ENCODE data around the gene SMARCA1. TPM values are rescaled to one million over a fixed set of nuclear protein-coding genes. Genes with fewer than 3 reads are reported as not detected.

The SMARCA1 gene
- total RNA-seq, 5 donors from 2014 or later (not counting 1 experiment from before 2014, with no cell fraction given), result 0.62 to 1.4 (median 0.98) TPM

DNA sequence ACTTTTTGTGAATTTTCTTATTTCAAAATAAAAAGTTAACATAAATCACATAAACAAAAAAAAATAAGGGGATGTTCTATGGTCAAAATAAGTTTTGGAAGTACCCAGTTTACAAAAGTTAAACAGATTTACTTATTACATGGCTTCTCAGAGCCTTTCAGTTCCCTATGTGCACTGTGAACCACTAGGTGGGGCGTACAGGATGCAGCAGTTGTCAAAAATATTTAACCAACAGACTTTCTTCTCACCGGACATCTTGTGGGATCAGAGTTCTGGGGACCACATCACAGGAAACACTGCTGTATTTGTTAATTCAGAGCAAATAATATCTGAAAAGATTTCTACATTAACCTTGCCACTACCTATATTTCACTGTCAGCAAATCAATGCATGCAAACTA is 74.1 kb downstream of the SMARCA1 start:
- Histone ChIP-seq H3K9me3 (no peaks in the 10 kb centered on the region), H3K27me3 (replicated peaks in 1 of 2; ENCODE audit: control insufficient read depth in 2 of 2, extremely low read depth in 1 of 2, insufficient read depth in 2 of 2, low read length in 1 of 2) (no peaks in the 10 kb centered on the region), H3K4me3 (ENCODE audit: control insufficient read depth in 1 of 2, extremely low read depth in 1 of 2, low read length in 1 of 2) (no peak overlapping the region), H3K4me1 (ENCODE audit: control insufficient read depth in 1 of 2, extremely low read depth in 1 of 2, insufficient read depth in 2 of 2, low read length in 2 of 2) (no peaks in the 10 kb centered on the region), H3K27ac (ENCODE audit: low read length) (no peak overlapping the region), H3K36me3 (ENCODE audit: control insufficient read depth in 2 of 2, extremely low read depth in 1 of 2, insufficient read depth in 1 of 2, low read length in 1 of 2) (no peaks in the 10 kb centered on the region)
- no peaks in the 10 kb centered on the region for H3K4me1 Mint-ChIP-seq
- ChIA-PET POLR2A (no interaction called here), CTCF (no interaction called here)
- ATAC-seq (replicated peaks in 1 of 4) (no peak), DNase-seq (no peak)
- no CpG with 5 or more reads among the region's 2 CpGs for WGBS (ENCODE audit: insufficient coverage)
- no peak overlapping the region for H3K27ac Mint-ChIP-seq
- no peaks in the 10 kb centered on the region for H3K9me3 Mint-ChIP-seq
- no peaks in the 10 kb centered on the region for H3K36me3 Mint-ChIP-seq
- H3K27me3 Mint-ChIP-seq, result peaks cover 2 to 7% of the 10 kb centered on the region in 2 donors
- H3K4me3 Mint-ChIP-seq, result no peak overlapping the region

DNA sequence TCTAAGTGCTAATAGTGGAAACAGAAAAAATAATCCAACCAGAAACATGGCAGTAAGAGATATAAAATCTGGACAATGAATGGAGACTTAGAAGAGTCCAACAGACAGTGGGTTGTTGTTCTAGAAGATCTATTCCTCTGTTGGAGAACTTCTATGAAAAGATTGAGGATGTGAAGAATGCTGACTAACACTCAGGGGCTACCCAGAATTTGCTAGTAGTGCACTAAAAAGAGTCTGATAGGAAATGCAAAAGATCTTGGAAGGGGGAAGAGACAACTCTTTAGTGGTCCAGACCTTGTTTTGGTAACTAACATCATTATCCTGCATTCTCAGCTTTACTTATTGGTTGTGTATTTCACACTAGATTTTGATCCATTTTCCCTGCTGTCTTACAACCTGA is 77.9 kb downstream of the SMARCA1 start:
- DNase-seq (no peak), ATAC-seq (replicated peaks in 1 of 4) (no peak)
- H3K27me3 Mint-ChIP-seq, result peaks cover 0 to 2% of the 10 kb centered on the region in 2 donors
- Histone ChIP-seq H3K4me1 (ENCODE audit: control insufficient read depth in 1 of 2, extremely low read depth in 1 of 2, insufficient read depth in 2 of 2, low read length in 2 of 2) (no peaks in the 10 kb centered on the region), H3K4me3 (ENCODE audit: control insufficient read depth in 1 of 2, extremely low read depth in 1 of 2, low read length in 1 of 2) (no peak overlapping the region), H3K27ac (ENCODE audit: low read length) (no peak overlapping the region), H3K27me3 (replicated peaks in 1 of 2; ENCODE audit: control insufficient read depth in 2 of 2, extremely low read depth in 1 of 2, insufficient read depth in 2 of 2, low read length in 1 of 2) (no peaks in the 10 kb centered on the region), H3K9me3 (no peaks in the 10 kb centered on the region), H3K36me3 (ENCODE audit: control insufficient read depth in 2 of 2, extremely low read depth in 1 of 2, insufficient read depth in 1 of 2, low read length in 1 of 2) (no peaks in the 10 kb centered on the region)
- H3K36me3 Mint-ChIP-seq, result no peaks in the 10 kb centered on the region
- H3K4me3 Mint-ChIP-seq, result no peak overlapping the region
- H3K27ac Mint-ChIP-seq, result no peak overlapping the region
- POLR2A ChIA-PET, result no interaction called here
- H3K4me1 Mint-ChIP-seq, result no peaks in the 10 kb centered on the region
- CTCF ChIA-PET, result no interaction called here
- no peaks in the 10 kb centered on the region for H3K9me3 Mint-ChIP-seq

DNA sequence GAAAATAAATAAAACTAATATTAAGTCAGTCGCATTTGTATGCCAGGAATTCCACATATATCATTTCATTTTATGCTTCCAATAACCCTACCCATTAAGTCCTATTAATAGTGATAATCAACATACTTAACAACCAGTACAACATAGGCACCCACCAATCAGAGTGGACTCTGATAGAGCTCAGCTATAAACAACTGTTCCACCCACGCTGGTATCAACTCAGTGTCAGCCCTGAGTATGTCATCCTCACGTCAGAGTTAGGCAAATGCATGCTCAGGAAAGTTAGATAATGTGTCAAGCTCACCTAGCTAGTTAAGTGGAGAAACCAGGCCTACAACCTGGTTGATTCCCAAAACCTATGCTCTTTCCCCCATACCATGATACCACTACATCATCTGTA is 89.3 kb downstream of the SMARCA1 start:
- no peaks in the 10 kb centered on the region for H3K4me1 ChIP-seq (ENCODE audit: control insufficient read depth in 1 of 2, extremely low read depth in 1 of 2, insufficient read depth in 2 of 2, low read length in 2 of 2)
- Mint-ChIP-seq H3K4me3 (no peak overlapping the region), H3K36me3 (no peaks in the 10 kb centered on the region), H3K4me1 (no peaks in the 10 kb centered on the region), H3K27ac (no peak overlapping the region), H3K27me3 (peaks cover 3 to 7% of the 10 kb centered on the region in 2 donors), H3K9me3 (no peaks in the 10 kb centered on the region)
- no peaks in the 10 kb centered on the region for H3K27me3 ChIP-seq (replicated peaks in 1 of 2; ENCODE audit: control insufficient read depth in 2 of 2, extremely low read depth in 1 of 2, insufficient read depth in 2 of 2, low read length in 1 of 2)
- CTCF ChIA-PET, result no interaction called here
- no CpG with 5 or more reads among the region's 3 CpGs for WGBS (ENCODE audit: insufficient coverage)
- POLR2A ChIA-PET, result no interaction called here
- ATAC-seq (replicated peaks in 1 of 4) (no peak), DNase-seq (no peak)
- no peaks in the 10 kb centered on the region for H3K36me3 ChIP-seq (ENCODE audit: control insufficient read depth in 2 of 2, extremely low read depth in 1 of 2, insufficient read depth in 1 of 2, low read length in 1 of 2)
- no peak overlapping the region for H3K4me3 ChIP-seq (ENCODE audit: control insufficient read depth in 1 of 2, extremely low read depth in 1 of 2, low read length in 1 of 2)
- H3K9me3 ChIP-seq, result no peaks in the 10 kb centered on the region
- no peak overlapping the region for H3K27ac ChIP-seq (ENCODE audit: low read length)

DNA sequence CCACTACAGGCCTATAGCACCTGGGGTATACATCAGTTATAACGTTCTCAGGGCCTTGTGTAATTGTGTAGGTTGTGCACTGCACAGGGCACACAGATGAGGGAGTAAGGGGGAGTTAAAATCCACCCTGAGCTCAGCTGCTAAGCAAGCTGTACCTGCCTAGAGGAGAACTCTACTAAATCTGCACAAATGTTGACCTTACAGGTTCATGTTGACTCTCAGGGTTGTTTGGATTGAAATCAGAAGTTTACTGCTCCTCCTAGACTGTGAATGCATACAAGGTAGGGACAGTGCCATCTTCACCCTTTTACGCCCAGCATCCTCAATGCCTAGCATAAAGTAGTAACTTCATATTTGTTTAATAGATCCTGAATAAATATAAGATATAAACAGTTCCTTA is 89.8 kb downstream of the SMARCA1 start:
- no peak for ATAC-seq (replicated peaks in 1 of 4)
- no CpG with 5 or more reads among the region's 2 CpGs for WGBS (ENCODE audit: insufficient coverage)
- no peak overlapping the region for H3K4me3 ChIP-seq (ENCODE audit: control insufficient read depth in 1 of 2, extremely low read depth in 1 of 2, low read length in 1 of 2)

DNA sequence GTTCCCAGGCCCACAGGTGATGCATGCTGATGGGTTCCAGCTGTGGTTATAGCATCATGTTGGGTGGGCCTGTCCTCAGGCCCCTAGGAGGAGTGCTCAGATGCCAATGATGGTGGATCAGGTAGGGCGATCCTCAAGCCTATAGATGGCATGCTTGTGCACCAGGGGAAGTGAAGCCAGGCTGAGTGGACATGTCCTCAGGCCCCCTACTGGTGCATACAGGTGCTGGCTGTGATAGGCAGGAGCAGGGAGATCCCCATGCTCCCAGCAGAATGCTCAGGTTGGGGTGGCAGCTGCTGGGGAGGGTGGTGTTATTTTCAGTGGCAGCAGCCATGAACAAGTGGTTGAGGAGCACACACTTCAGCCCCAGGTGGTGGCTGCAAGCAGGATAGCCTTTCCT is 96.0 kb downstream of the SMARCA1 start:
- Mint-ChIP-seq H3K27ac (no peak overlapping the region), H3K9me3 (peaks cover 0 to 8% (median 6%) of the 10 kb centered on the region in 3 donors), H3K36me3 (no peaks in the 10 kb centered on the region), H3K27me3 (peaks cover 9 to 13% of the 10 kb centered on the region in 2 donors), H3K4me1 (peaks cover 0 to 2% (median 0%) of the 10 kb centered on the region in 3 donors), H3K4me3 (no peak overlapping the region)
- Histone ChIP-seq H3K4me3 (ENCODE audit: control insufficient read depth in 1 of 2, extremely low read depth in 1 of 2, low read length in 1 of 2) (no peak overlapping the region), H3K36me3 (ENCODE audit: control insufficient read depth in 2 of 2, extremely low read depth in 1 of 2, insufficient read depth in 1 of 2, low read length in 1 of 2) (no peaks in the 10 kb centered on the region), H3K27ac (ENCODE audit: low read length) (no peak overlapping the region), H3K27me3 (replicated peaks in 1 of 2; ENCODE audit: control insufficient read depth in 2 of 2, extremely low read depth in 1 of 2, insufficient read depth in 2 of 2, low read length in 1 of 2) (peaks cover 0 to 10% of the 10 kb centered on the region in 2 experiments), H3K4me1 (ENCODE audit: control insufficient read depth in 1 of 2, extremely low read depth in 1 of 2, insufficient read depth in 2 of 2, low read length in 2 of 2) (no peaks in the 10 kb centered on the region), H3K9me3 (no peaks in the 10 kb centered on the region)
- no peak for ATAC-seq (replicated peaks in 1 of 4)
- POLR2A ChIA-PET, result no interaction called here
- CTCF ChIA-PET, result no interaction called here
- WGBS (ENCODE audit: insufficient coverage), result 60% methylated on average over 1 of the region's 1 CpG
- no peak for DNase-seq

More for the DNA sequence above, 89.8 kb downstream of the SMARCA1 start:
- Histone ChIP-seq H3K4me1 (ENCODE audit: control insufficient read depth in 1 of 2, extremely low read depth in 1 of 2, insufficient read depth in 2 of 2, low read length in 2 of 2) (no peaks in the 10 kb centered on the region), H3K36me3 (ENCODE audit: control insufficient read depth in 2 of 2, extremely low read depth in 1 of 2, insufficient read depth in 1 of 2, low read length in 1 of 2) (no peaks in the 10 kb centered on the region), H3K9me3 (no peaks in the 10 kb centered on the region), H3K27me3 (replicated peaks in 1 of 2; ENCODE audit: control insufficient read depth in 2 of 2, extremely low read depth in 1 of 2, insufficient read depth in 2 of 2, low read length in 1 of 2) (no peaks in the 10 kb centered on the region), H3K27ac (ENCODE audit: low read length) (no peak overlapping the region)
- POLR2A ChIA-PET, result no interaction called here
- no peak for DNase-seq
- no peaks in the 10 kb centered on the region for H3K36me3 Mint-ChIP-seq
- no peaks in the 10 kb centered on the region for H3K4me1 Mint-ChIP-seq
- H3K9me3 Mint-ChIP-seq, result no peaks in the 10 kb centered on the region
- peaks cover 3 to 7% of the 10 kb centered on the region in 2 donors for H3K27me3 Mint-ChIP-seq
- CTCF ChIA-PET, result no interaction called here
- no peak overlapping the region for H3K4me3 Mint-ChIP-seq
- H3K27ac Mint-ChIP-seq, result no peak overlapping the region

DNA sequence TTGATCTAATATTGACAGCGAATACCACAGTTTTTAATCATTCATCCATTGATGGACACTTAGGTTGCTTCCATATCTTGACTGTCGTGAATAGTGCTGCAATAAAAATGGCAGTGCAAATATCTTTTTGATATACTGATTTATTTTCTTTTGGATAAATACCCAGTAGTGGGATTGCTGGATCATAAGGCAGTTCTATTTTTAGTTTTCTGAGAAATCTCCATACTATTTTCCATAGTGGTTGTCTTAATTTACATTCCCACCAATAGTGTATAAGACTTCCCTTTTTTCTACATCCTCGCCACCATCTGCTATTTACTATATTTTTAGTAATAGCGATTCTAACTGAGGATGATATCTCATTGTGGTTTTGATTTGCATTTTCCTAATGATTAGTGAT is 100.1 kb downstream of the SMARCA1 start:
- H3K27me3 Mint-ChIP-seq, result peaks cover 6 to 9% of the 10 kb centered on the region in 2 donors
- no peak overlapping the region for H3K4me3 ChIP-seq (ENCODE audit: control insufficient read depth in 1 of 2, extremely low read depth in 1 of 2, low read length in 1 of 2)
- CTCF ChIA-PET, result no interaction called here

DNA sequence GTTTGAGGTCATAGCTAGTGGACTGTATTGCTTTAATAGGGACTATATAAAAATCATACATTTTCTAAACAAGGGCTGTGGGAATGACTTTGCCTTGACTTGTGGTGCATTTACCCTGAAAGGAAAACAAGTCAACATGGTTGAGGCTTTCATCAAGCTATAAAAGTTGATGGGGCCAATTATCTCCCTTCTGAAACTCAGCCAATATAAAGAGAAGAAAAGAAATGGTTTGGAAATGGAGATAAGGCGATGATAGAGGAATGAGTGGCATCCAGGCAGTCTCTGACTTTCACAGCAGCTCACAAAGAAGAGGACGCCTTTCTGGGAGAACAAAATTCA is 118.7 kb downstream of the SMARCA1 start:
- no peaks in the 10 kb centered on the region for H3K4me1 ChIP-seq (ENCODE audit: control insufficient read depth in 1 of 2, extremely low read depth in 1 of 2, insufficient read depth in 2 of 2, low read length in 2 of 2)
- no peak for ATAC-seq (replicated peaks in 1 of 4)
- Mint-ChIP-seq H3K9me3 (peaks cover 0 to 4% (median 0%) of the 10 kb centered on the region in 3 donors), H3K27me3 (peaks cover 0 to 11% of the 10 kb centered on the region in 2 donors), H3K4me1 (no peaks in the 10 kb centered on the region), H3K36me3 (no peaks in the 10 kb centered on the region), H3K4me3 (no peak overlapping the region), H3K27ac (no peak overlapping the region)
- H3K4me3 ChIP-seq (ENCODE audit: control insufficient read depth in 1 of 2, extremely low read depth in 1 of 2, low read length in 1 of 2), result no peak overlapping the region
- H3K9me3 ChIP-seq, result no peaks in the 10 kb centered on the region
- WGBS (ENCODE audit: insufficient coverage), result 100% methylated on average over 1 of the region's 2 CpGs
- no peaks in the 10 kb centered on the region for H3K27me3 ChIP-seq (replicated peaks in 1 of 2; ENCODE audit: control insufficient read depth in 2 of 2, extremely low read depth in 1 of 2, insufficient read depth in 2 of 2, low read length in 1 of 2)
- no peak overlapping the region for H3K27ac ChIP-seq (ENCODE audit: low read length)
- no peaks in the 10 kb centered on the region for H3K36me3 ChIP-seq (ENCODE audit: control insufficient read depth in 2 of 2, extremely low read depth in 1 of 2, insufficient read depth in 1 of 2, low read length in 1 of 2)
- DNase-seq, result no peak
- ChIA-PET POLR2A (no interaction called here), CTCF (no interaction called here)

More for the DNA sequence above, 100.1 kb downstream of the SMARCA1 start:
- H3K4me3 Mint-ChIP-seq, result no peak overlapping the region
- no peaks in the 10 kb centered on the region for H3K4me1 ChIP-seq (ENCODE audit: control insufficient read depth in 1 of 2, extremely low read depth in 1 of 2, insufficient read depth in 2 of 2, low read length in 2 of 2)
- H3K9me3 ChIP-seq, result no peaks in the 10 kb centered on the region
- peaks cover 0 to 8% (median 6%) of the 10 kb centered on the region in 3 donors for H3K9me3 Mint-ChIP-seq
- no peak overlapping the region for H3K27ac ChIP-seq (ENCODE audit: low read length)
- H3K36me3 ChIP-seq (ENCODE audit: control insufficient read depth in 2 of 2, extremely low read depth in 1 of 2, insufficient read depth in 1 of 2, low read length in 1 of 2), result no peaks in the 10 kb centered on the region
- H3K27me3 ChIP-seq (replicated peaks in 1 of 2; ENCODE audit: control insufficient read depth in 2 of 2, extremely low read depth in 1 of 2, insufficient read depth in 2 of 2, low read length in 1 of 2), result peaks cover 0 to 10% of the 10 kb centered on the region in 2 experiments
- H3K27ac Mint-ChIP-seq, result no peak overlapping the region
- ATAC-seq (replicated peaks in 1 of 4), result no peak
- WGBS (ENCODE audit: insufficient coverage), result no CpG with 5 or more reads among the region's 4 CpGs
- peaks cover 0 to 2% (median 0%) of the 10 kb centered on the region in 3 donors for H3K4me1 Mint-ChIP-seq
- DNase-seq, result no peak
- POLR2A ChIA-PET, result no interaction called here
- H3K36me3 Mint-ChIP-seq, result no peaks in the 10 kb centered on the region
